GM23338 (cell line): ENCODE results near the gene SYPL1. TPM values are rescaled to one million over a fixed set of nuclear protein-coding genes. Genes with fewer than 3 reads are reported as not detected.

Source experiments
- ATAC-seq: fragments of 200-7000 bp; cut with Tn5 transposase; 3 replicates; pipeline ENCODE4 v1.9.1; 2020
- DNase-seq: peaks from one replicate; pipeline ENCODE4 v3.0.0-alpha.2; 2015; ENCODE audit warnings: low spot score
- H2AFZ ChIP-seq: fragments of 200-600 bp; sonication (generic); 2 replicates; pipeline ENCODE4 v1.8.0; 2016; ENCODE audit warnings: antibody characterized with exemption, mild to moderate bottlenecking, moderate library complexity
- H3F3A ChIP-seq: fragments of 200-600 bp; sonication (generic); replicated peaks from 2 replicates; pipeline ENCODE4 v1.8.0; 2017; ENCODE audit warnings: antibody characterized with exemption, mixed run types, low read depth
- H3K27ac ChIP-seq: fragments of 200-600 bp; sonication (generic); 2 replicates; pipeline ENCODE4 v1.6.1; 2016; ENCODE audit warnings: low read depth
- H3K27me3 ChIP-seq: fragments of 200-600 bp; sonication (generic); 2 replicates; pipeline ENCODE4 v1.8.0; 2016; ENCODE audit warnings: mild to moderate bottlenecking, mixed run types, moderate library complexity; ENCODE audit not compliant: insufficient read depth
- H3K36me3 ChIP-seq: fragments of 200-600 bp; sonication (generic); 2 replicates; pipeline ENCODE4 v1.8.0; 2016; ENCODE audit warnings: mild to moderate bottlenecking; ENCODE audit not compliant: insufficient read depth
- H3K4me1 ChIP-seq: fragments of 200-600 bp; sonication (generic); 2 replicates; pipeline ENCODE4 v1.8.0; 2016; ENCODE audit warnings: mild to moderate bottlenecking, moderate library complexity; ENCODE audit not compliant: insufficient read depth
- H3K4me2 ChIP-seq: fragments of 200-600 bp; sonication (generic); 2 replicates; pipeline ENCODE4 v1.7.1; 2017; ENCODE audit warnings: mixed run types
- H3K4me3 ChIP-seq: fragments of 200-600 bp; sonication (generic); 2 replicates; pipeline ENCODE4 v1.6.1; 2016; ENCODE audit warnings: mixed run types
- H3K79me2 ChIP-seq: fragments of 200-600 bp; sonication (generic); replicated peaks from 2 replicates; pipeline ENCODE4 v1.8.0; 2017; ENCODE audit warnings: mild to moderate bottlenecking; ENCODE audit not compliant: insufficient read depth
- H3K9me2 ChIP-seq: fragments of 200-600 bp; sonication (generic); 2 replicates; pipeline ENCODE4 v1.8.0; 2017; ENCODE audit not compliant: insufficient read depth
- H4K20me1 ChIP-seq: fragments of 200-600 bp; sonication (generic); replicated peaks from 2 replicates; pipeline ENCODE4 v1.8.0; 2017; ENCODE audit warnings: mild to moderate bottlenecking; ENCODE audit not compliant: insufficient read depth
- H3K27ac Mint-ChIP-seq: 2 replicates; pipeline ENCODE4 v1.8.0; 2020; ENCODE audit warnings: inconsistent platforms, mild to moderate bottlenecking, moderate library complexity, mixed read lengths
- H3K27me3 Mint-ChIP-seq: 3 replicates; pipeline ENCODE4 v1.8.0; 2022; ENCODE audit warnings: low read depth, mild to moderate bottlenecking, moderate library complexity, mixed read lengths, inconsistent platforms; ENCODE audit not compliant: insufficient read depth, poor library complexity
- H3K36me3 Mint-ChIP-seq: 3 replicates; pipeline ENCODE4 v1.8.0; 2021; ENCODE audit warnings: low read depth, mild to moderate bottlenecking, inconsistent platforms, moderate library complexity, mixed read lengths
- H3K4me1 Mint-ChIP-seq: 3 replicates; pipeline ENCODE4 v1.8.0; 2020; ENCODE audit warnings: mild to moderate bottlenecking, inconsistent platforms, mixed read lengths
- H3K4me3 Mint-ChIP-seq: 3 replicates; pipeline ENCODE4 v1.8.0; 2021; ENCODE audit warnings: moderate library complexity, mild to moderate bottlenecking, inconsistent platforms, mixed read lengths
- H3K9me3 Mint-ChIP-seq: 3 replicates; pipeline ENCODE4 v1.8.0; 2020; ENCODE audit warnings: moderate library complexity, mild to moderate bottlenecking, inconsistent platforms, mixed read lengths
- CREB1 ChIP-seq: fragments of 250-450 bp; sonication (Bioruptor Pico); IDR thresholded peaks from 2 replicates; pipeline ENCODE4 v1.5.0; 2020; ENCODE audit warnings: low read depth, mild to moderate bottlenecking, moderate library complexity
- ETS1 ChIP-seq: IDR thresholded peaks from 2 replicates; pipeline ENCODE4 v1.6.1; 2016; ENCODE audit warnings: antibody characterized with exemption
- EZH2 ChIP-seq: fragments of 200-600 bp; sonication (generic); IDR thresholded peaks from one replicate; pipeline ENCODE4 v1.8.0; 2017; ENCODE audit warnings: antibody characterized with exemption, mild to moderate bottlenecking, low read depth; ENCODE audit not compliant: unreplicated experiment
- NANOG ChIP-seq: IDR thresholded peaks from 2 replicates; pipeline ENCODE4 v1.6.1; 2016; ENCODE audit warnings: antibody characterized with exemption, borderline replicate concordance
- STAT1 ChIP-seq: IDR thresholded peaks from one replicate; pipeline ENCODE4 v1.6.1; 2016; ENCODE audit warnings: antibody characterized with exemption; ENCODE audit not compliant: unreplicated experiment
- polyA plus RNA-seq: library from polyadenylated mRNA; unstranded; fragments of >200 nt; fragmentation: Nextera tagmentation; extraction: Ambion mirVana; gene quantifications from 2 replicates; pipeline ENCODE4 v1.2.1, GENCODE V29; 2016
- total RNA-seq: library from RNA; depleted of rRNA; stranded (reverse); fragments of >200 nt; shearing (Covaris generic); gene quantifications from 2 replicates; pipeline ENCODE4 v1.2.3, GENCODE V29; 2014
- TF ChIP-seq, protein P1 (sequence below): fragments of 250-450 bp; sonication (Bioruptor Pico); IDR thresholded peaks from 2 replicates; pipeline ENCODE4 v1.5.0; 2020; ENCODE audit warnings: mild to moderate bottlenecking, moderate library complexity
- TF ChIP-seq, protein P2 (sequence below), 2 experiments: fragments of 200-600 bp in 1 of 2; sonication (generic) in 1 of 2; conservative IDR thresholded peaks; 2 replicates each; pipeline versions ENCODE4 v1.5.1 to v1.6.1; 2016 to 2017; ENCODE audit warnings: antibody characterized with exemption in 2 of 2, low read depth in 2 of 2, mild to moderate bottlenecking in 2 of 2, moderate library complexity in 1 of 2

The SYPL1 gene
- total and polyA plus RNA-seq, 2 experiments from 2014 or later = 39.3 to 52.7 TPM

DNA sequence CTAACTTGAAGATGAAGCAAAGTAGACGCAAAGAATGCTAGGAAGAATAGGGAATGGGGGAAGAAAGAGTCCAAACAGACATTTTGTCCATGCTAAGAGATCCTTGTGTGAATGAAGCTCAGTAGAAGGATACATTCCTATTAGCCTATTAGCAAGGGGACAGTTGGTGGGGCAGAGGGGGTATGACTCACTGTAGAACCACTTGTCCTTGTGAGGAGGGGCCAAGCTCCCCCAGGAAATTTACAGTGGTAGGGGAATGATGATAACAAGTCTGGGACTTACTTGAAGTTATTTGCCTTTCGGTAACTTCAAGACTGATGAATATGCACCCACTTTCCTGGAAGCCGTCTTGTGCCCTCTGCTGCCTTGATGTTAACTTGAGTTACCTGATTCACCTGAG, 17.2 kb upstream of the SYPL1 start (continued):
- TF ChIP-seq, protein P1, sequence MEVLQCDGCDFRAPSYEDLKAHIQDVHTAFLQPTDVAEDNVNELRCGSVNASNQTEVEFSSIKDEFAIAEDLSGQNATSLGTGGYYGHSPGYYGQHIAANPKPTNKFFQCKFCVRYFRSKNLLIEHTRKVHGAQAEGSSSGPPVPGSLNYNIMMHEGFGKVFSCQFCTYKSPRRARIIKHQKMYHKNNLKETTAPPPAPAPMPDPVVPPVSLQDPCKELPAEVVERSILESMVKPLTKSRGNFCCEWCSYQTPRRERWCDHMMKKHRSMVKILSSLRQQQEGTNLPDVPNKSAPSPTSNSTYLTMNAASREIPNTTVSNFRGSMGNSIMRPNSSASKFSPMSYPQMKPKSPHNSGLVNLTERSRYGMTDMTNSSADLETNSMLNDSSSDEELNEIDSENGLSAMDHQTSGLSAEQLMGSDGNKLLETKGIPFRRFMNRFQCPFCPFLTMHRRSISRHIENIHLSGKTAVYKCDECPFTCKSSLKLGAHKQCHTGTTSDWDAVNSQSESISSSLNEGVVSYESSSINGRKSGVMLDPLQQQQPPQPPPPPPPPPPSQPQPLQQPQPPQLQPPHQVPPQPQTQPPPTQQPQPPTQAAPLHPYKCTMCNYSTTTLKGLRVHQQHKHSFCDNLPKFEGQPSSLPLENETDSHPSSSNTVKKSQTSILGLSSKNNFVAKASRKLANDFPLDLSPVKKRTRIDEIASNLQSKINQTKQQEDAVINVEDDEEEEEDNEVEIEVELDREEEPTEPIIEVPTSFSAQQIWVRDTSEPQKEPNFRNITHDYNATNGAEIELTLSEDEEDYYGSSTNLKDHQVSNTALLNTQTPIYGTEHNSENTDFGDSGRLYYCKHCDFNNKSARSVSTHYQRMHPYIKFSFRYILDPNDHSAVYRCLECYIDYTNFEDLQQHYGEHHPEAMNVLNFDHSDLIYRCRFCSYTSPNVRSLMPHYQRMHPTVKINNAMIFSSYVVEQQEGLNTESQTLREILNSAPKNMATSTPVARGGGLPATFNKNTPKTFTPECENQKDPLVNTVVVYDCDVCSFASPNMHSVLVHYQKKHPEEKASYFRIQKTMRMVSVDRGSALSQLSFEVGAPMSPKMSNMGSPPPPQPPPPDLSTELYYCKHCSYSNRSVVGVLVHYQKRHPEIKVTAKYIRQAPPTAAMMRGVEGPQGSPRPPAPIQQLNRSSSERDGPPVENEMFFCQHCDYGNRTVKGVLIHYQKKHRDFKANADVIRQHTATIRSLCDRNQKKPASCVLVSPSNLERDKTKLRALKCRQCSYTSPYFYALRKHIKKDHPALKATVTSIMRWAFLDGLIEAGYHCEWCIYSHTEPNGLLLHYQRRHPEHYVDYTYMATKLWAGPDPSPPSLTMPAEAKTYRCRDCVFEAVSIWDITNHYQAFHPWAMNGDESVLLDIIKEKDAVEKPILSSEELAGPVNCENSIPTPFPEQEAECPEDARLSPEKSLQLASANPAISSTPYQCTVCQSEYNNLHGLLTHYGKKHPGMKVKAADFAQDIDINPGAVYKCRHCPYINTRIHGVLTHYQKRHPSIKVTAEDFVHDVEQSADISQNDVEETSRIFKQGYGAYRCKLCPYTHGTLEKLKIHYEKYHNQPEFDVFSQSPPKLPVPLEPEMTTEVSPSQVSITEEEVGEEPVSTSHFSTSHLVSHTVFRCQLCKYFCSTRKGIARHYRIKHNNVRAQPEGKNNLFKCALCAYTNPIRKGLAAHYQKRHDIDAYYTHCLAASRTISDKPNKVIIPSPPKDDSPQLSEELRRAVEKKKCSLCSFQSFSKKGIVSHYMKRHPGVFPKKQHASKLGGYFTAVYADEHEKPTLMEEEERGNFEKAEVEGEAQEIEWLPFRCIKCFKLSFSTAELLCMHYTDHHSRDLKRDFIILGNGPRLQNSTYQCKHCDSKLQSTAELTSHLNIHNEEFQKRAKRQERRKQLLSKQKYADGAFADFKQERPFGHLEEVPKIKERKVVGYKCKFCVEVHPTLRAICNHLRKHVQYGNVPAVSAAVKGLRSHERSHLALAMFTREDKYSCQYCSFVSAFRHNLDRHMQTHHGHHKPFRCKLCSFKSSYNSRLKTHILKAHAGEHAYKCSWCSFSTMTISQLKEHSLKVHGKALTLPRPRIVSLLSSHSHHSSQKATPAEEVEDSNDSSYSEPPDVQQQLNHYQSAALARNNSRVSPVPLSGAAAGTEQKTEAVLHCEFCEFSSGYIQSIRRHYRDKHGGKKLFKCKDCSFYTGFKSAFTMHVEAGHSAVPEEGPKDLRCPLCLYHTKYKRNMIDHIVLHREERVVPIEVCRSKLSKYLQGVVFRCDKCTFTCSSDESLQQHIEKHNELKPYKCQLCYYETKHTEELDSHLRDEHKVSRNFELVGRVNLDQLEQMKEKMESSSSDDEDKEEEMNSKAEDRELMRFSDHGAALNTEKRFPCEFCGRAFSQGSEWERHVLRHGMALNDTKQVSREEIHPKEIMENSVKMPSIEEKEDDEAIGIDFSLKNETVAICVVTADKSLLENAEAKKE (CRISPR knock-in tag) = no peak
- no peak for TF ChIP-seq STAT1
- no peak for TF ChIP-seq CREB1 (CRISPR knock-in tag)
- no peak for TF ChIP-seq NANOG
- TF ChIP-seq, protein P2, sequence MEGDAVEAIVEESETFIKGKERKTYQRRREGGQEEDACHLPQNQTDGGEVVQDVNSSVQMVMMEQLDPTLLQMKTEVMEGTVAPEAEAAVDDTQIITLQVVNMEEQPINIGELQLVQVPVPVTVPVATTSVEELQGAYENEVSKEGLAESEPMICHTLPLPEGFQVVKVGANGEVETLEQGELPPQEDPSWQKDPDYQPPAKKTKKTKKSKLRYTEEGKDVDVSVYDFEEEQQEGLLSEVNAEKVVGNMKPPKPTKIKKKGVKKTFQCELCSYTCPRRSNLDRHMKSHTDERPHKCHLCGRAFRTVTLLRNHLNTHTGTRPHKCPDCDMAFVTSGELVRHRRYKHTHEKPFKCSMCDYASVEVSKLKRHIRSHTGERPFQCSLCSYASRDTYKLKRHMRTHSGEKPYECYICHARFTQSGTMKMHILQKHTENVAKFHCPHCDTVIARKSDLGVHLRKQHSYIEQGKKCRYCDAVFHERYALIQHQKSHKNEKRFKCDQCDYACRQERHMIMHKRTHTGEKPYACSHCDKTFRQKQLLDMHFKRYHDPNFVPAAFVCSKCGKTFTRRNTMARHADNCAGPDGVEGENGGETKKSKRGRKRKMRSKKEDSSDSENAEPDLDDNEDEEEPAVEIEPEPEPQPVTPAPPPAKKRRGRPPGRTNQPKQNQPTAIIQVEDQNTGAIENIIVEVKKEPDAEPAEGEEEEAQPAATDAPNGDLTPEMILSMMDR (conservative IDR thresholded peaks at IDR 0.05; ENCODE audit: low read depth in 2 of 2) = no peak

DNA sequence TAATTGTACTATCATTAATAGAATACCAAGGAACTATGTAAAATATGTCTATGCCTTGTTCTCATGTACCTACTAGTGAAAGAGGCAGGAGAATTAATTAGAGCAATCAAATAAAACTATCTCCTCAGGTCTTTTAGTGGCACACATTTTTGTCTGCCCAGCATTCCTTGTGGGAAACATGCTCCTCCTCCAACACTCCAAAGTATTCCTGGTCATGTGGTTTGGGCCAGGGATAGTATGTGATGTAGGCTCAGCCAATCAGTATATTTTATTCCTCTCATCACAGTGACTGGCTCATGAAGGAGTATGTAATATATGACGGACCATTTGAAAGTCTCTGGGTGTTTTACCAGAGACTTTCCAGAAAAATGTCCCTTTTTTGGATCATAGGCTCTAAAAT, 16.7 kb upstream of the SYPL1 start:
- Histone ChIP-seq H3K4me2 (no peak overlapping the region), H4K20me1 (no peaks in the 10 kb centered on the region), H3K27ac (no peak overlapping the region), H3K4me3 (no peak overlapping the region), H3F3A (no peaks in the 10 kb centered on the region), H3K4me1 (no peaks in the 10 kb centered on the region), H3K79me2 (no peaks in the 10 kb centered on the region), H3K27me3 (no peaks in the 10 kb centered on the region), H2AFZ (no peak overlapping the region), H3K9me2 (no peaks in the 10 kb centered on the region; the same call in 1 of the 2 replicates), H3K36me3 (no peaks in the 10 kb centered on the region)
- H3K4me3 Mint-ChIP-seq = no peak overlapping the region
- no peak for TF ChIP-seq ETS1
- TF ChIP-seq STAT1 = no peak
- TF ChIP-seq EZH2 = no peak
- no peak overlapping the region for H3K27ac Mint-ChIP-seq
- DNase-seq (no peak), ATAC-seq (no peak)
- H3K36me3 Mint-ChIP-seq = no peaks in the 10 kb centered on the region
- H3K4me1 Mint-ChIP-seq = no peaks in the 10 kb centered on the region
- peaks cover 2% of the 10 kb centered on the region for H3K27me3 Mint-ChIP-seq
- no peaks in the 10 kb centered on the region for H3K9me3 Mint-ChIP-seq
